ENCODE measurements around the gene RNASE9.
"Not testable (repeated sequence)": the region's sequence is repeated elsewhere in the genome, so short reads cannot be mapped to it uniquely, and the experiment has no call there.

Gene RNASE9

GRCh38 chr14:20572382-20572990 lies 11.6 kb upstream of the RNASE9 start:
- DNase-seq (ENCODE audit: low read depth) = not testable (repeated sequence)

GRCh38 chr14:20570720-20571119 lies 9.9 kb upstream of the RNASE9 start:
- not testable (repeated sequence) for DNase-seq (ENCODE audit: low read depth)

- not testable (repeated sequence) for DNase-seq (ENCODE audit: low read depth)
These were observed 9.0 kb upstream of the RNASE9 start for GRCh38 chr14:20569865-20570264.

GRCh38 chr14:20569066-20569465 lies 8.2 kb upstream of the RNASE9 start:
- DNase-seq (ENCODE audit: low read depth) = no peak

- no peak for DNase-seq (ENCODE audit: low read depth)
These were observed 7.5 kb upstream of the RNASE9 start for GRCh38 chr14:20568393-20568792.

GRCh38 chr14:20567199-20567598 lies 6.4 kb upstream of the RNASE9 start:
- DNase-seq (ENCODE audit: low read depth) = not testable (repeated sequence)

GRCh38 chr14:20564501-20564997 lies 3.7 kb upstream of the RNASE9 start:
- DNase-seq (ENCODE audit: low read depth) = no peak

GRCh38 chr14:20563971-20564370 lies 3.1 kb upstream of the RNASE9 start:
- DNase-seq (ENCODE audit: low read depth) = no peak

GRCh38 chr14:20559461-20559904 lies 1.4 kb downstream of the RNASE9 start:
- no peak for DNase-seq (ENCODE audit: low read depth)

GRCh38 chr14:20557212-20557542 lies 3.7 kb downstream of the RNASE9 start:
- no peak for DNase-seq (ENCODE audit: low read depth)

GRCh38 chr14:20556500-20557211 lies 4.2 kb downstream of the RNASE9 start:
- DNase-seq (ENCODE audit: low read depth) = no peak

GRCh38 chr14:20555845-20556244 lies 5.0 kb downstream of the RNASE9 start:
- DNase-seq (ENCODE audit: low read depth) = no peak

- no peak for DNase-seq (ENCODE audit: low read depth)
These were observed 7.8 kb downstream of the RNASE9 start for GRCh38 chr14:20553024-20553423.

- no peak for DNase-seq (ENCODE audit: low read depth)
These were observed 9.2 kb downstream of the RNASE9 start for GRCh38 chr14:20551606-20552005.

- DNase-seq (ENCODE audit: low read depth) = no peak
These were observed 9.9 kb downstream of the RNASE9 start for GRCh38 chr14:20550926-20551325.

GRCh38 chr14:20548414-20549158 lies 12.3 kb downstream of the RNASE9 start:
- DNase-seq (ENCODE audit: low read depth) = no peak

- DNase-seq (ENCODE audit: low read depth) = no peak
These were observed 14.0 kb downstream of the RNASE9 start for GRCh38 chr14:20546877-20547276.

GRCh38 chr14:20539906-20540305 lies 20.9 kb downstream of the RNASE9 start:
- DNase-seq (ENCODE audit: low read depth) = no peak

- DNase-seq (ENCODE audit: low read depth) = peak; percentile 58
These were observed 29.9 kb downstream of the RNASE9 start for GRCh38 chr14:20530771-20531571.

- DNase-seq (ENCODE audit: low read depth) = no peak
These were observed 31.0 kb downstream of the RNASE9 start for GRCh38 chr14:20529806-20530205.

- DNase-seq (ENCODE audit: low read depth) = no peak
These were observed 36.8 kb downstream of the RNASE9 start for GRCh38 chr14:20524027-20524426.

GRCh38 chr14:20522332-20522731 lies 38.5 kb downstream of the RNASE9 start:
- DNase-seq (ENCODE audit: low read depth) = no peak

Measured in activated T-cell treated with anti-CD3 and anti-CD28 coated beads for 24 hours (primary cell).